ENCODE measurements around the gene PHC2.

The PHC2 gene

GRCh38 chr1:33306653-33307493, 124.0 kb downstream of the PHC2 start:
- TF ChIP-seq ZFX (IDR thresholded peaks at IDR 0.05): no peak
- TF ChIP-seq CTCF (conservative IDR thresholded peaks at IDR 0.05): no peak
- H3K27ac ChIP-seq: no peak overlapping the region

GRCh38 chr1:33305816-33306652, 124.9 kb downstream of the PHC2 start:
- no peak for TF ChIP-seq ZFX (IDR thresholded peaks at IDR 0.05)
- TF ChIP-seq CTCF (conservative IDR thresholded peaks at IDR 0.05): no peak
- H3K27ac ChIP-seq: no peak overlapping the region

DNA sequence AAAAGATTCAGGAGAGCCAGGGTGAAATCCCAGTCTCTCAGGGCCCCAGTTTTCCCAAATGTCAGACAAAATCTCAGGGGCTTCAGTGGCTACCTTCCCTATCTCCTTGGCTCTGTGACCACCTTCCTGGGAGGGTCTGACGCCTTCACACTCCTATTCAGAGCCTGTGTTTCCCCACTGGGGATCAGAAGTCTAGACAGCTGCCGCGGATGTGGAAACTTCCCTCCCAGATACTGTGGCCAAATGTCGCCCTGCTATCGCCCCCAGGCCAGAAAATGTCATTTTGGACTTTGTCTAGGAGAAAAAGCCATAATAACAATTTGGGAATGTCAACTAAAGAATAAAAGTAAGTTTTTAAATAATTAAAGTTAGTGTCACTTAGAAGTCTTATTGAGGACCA, 125.9 kb downstream of the PHC2 start:
- no peak overlapping the region for H3K27ac ChIP-seq
- TF ChIP-seq ZFX (IDR thresholded peaks at IDR 0.05) (no peak), CTCF (conservative IDR thresholded peaks at IDR 0.05) (no peak)

GRCh38 chr1:33302325-33302724, 128.6 kb downstream of the PHC2 start:
- TF ChIP-seq CTCF (conservative IDR thresholded peaks at IDR 0.05) (no peak), ZFX (IDR thresholded peaks at IDR 0.05) (no peak)
- no peak overlapping the region for H3K27ac ChIP-seq

DNA sequence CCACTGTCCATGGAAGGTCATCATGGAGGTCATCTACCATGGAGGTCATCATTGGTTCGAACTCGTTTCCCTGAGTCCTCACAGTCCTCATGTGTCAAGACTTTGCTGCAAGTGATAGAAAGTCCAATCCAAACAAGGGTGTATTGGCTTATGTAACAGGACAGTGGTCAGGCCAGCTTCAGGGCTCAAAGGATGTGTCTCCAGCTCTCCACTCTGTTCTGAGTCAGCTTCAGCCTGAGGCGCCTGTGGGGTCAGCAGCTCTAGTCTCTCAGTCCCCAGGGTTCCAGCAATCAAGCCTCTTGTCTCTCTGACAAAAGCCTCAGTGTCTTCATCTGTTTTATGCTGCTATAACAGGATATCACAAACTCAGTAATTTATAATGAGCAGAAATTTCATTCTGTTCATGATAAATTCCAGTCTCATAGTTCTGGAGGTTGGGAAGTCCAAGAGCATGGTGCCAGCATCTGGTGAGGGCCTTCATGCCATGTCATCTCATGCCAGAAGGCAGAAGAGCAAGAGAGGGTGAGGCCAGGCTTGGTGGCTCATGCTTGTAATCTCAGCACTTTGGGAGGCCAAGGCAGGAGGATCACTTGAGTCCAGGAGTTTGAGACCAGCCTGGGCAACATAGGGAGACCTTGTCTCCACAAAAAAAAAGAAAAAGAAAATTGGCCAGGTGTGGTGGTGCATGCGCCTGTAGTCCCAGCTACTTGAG, 129.5 kb downstream of the PHC2 start:
- TF ChIP-seq CTCF (conservative IDR thresholded peaks at IDR 0.05): no peak
- TF ChIP-seq ZFX (IDR thresholded peaks at IDR 0.05): no peak
- H3K27ac ChIP-seq: no peak overlapping the region

GRCh38 chr1:33300673-33301072, 130.2 kb downstream of the PHC2 start:
- H3K27ac ChIP-seq: no peak overlapping the region
- TF ChIP-seq ZFX (IDR thresholded peaks at IDR 0.05) (no peak), CTCF (conservative IDR thresholded peaks at IDR 0.05) (no peak)
